Measurements from ENCODE around the gene LDHA.
"Not testable (repeated sequence)": the region's sequence is repeated elsewhere in the genome, so short reads cannot be mapped to it uniquely, and the experiment has no call there.

Gene LDHA

GRCh38 chr11:18394928-18395734, 768 bp downstream of the LDHA start:
- no peaks in the 10 kb centered on the region for H3K9me3 ChIP-seq (ENCODE audit: insufficient read depth, low read length)
- peak; percentile 2 for DNase-seq (ENCODE audit: low read depth, low spot score)
- TF ChIP-seq ZNF274 (IDR thresholded peaks at IDR 0.05; ENCODE audit: low read depth, low read length) = no peak
- TF ChIP-seq YY1 (IDR thresholded peaks at IDR 0.05; ENCODE audit: insufficient read depth, insufficient read length) = no peak
- TF ChIP-seq SUZ12 (IDR thresholded peaks at IDR 0.05; ENCODE audit: extremely low read depth, insufficient read depth, insufficient read length) = no peak
- H3K4me3 ChIP-seq (ENCODE audit: insufficient read length, low read depth) = peak overlapping the region; percentile 74
- H3K9ac ChIP-seq (ENCODE audit: insufficient read length, low read depth) = peak overlapping the region; percentile 92
- peaks cover 3% of the 10 kb centered on the region for H3K4me1 ChIP-seq (ENCODE audit: insufficient read depth, insufficient read length)
- H3K27me3 ChIP-seq (ENCODE audit: insufficient read depth, insufficient read length) = no peaks in the 10 kb centered on the region
- H3K36me3 ChIP-seq (ENCODE audit: insufficient read depth, insufficient read length, low read length) = peaks cover 47% of the 10 kb centered on the region

GRCh38 chr11:18395735-18396504, 1.6 kb downstream of the LDHA start:
- no peaks in the 10 kb centered on the region for H3K27me3 ChIP-seq (ENCODE audit: insufficient read depth, insufficient read length)

GRCh38 chr11:18397921-18398320, 3.6 kb downstream of the LDHA start:
- Histone ChIP-seq H3K4me3 (ENCODE audit: insufficient read length, low read depth) (no peak overlapping the region), H3K36me3 (ENCODE audit: insufficient read depth, insufficient read length, low read length) (peaks cover 71% of the 10 kb centered on the region), H3K4me1 (ENCODE audit: insufficient read depth, insufficient read length) (peaks cover 3% of the 10 kb centered on the region), H3K9me3 (ENCODE audit: insufficient read depth, low read length) (no peaks in the 10 kb centered on the region), H3K9ac (ENCODE audit: insufficient read length, low read depth) (no peak overlapping the region), H3K27me3 (ENCODE audit: insufficient read depth, insufficient read length) (no peaks in the 10 kb centered on the region)
- no peak for DNase-seq (ENCODE audit: low read depth, low spot score)
- no peak for TF ChIP-seq ZNF274 (IDR thresholded peaks at IDR 0.05; ENCODE audit: low read depth, low read length)
- no peak for TF ChIP-seq YY1 (IDR thresholded peaks at IDR 0.05; ENCODE audit: insufficient read depth, insufficient read length)
- TF ChIP-seq SUZ12 (IDR thresholded peaks at IDR 0.05; ENCODE audit: extremely low read depth, insufficient read depth, insufficient read length) = no peak

More at GRCh38 chr11:18395735-18396504, 1.6 kb downstream of the LDHA start:
- H3K36me3 ChIP-seq (ENCODE audit: insufficient read depth, insufficient read length, low read length) = peaks cover 55% of the 10 kb centered on the region
- DNase-seq (ENCODE audit: low read depth, low spot score) = peak; percentile 95
- H3K4me3 ChIP-seq (ENCODE audit: insufficient read length, low read depth) = peak overlapping the region; percentile 74
- H3K9ac ChIP-seq (ENCODE audit: insufficient read length, low read depth) = peak overlapping the region; percentile 92
- no peak for TF ChIP-seq SUZ12 (IDR thresholded peaks at IDR 0.05; ENCODE audit: extremely low read depth, insufficient read depth, insufficient read length)
- no peak for TF ChIP-seq YY1 (IDR thresholded peaks at IDR 0.05; ENCODE audit: insufficient read depth, insufficient read length)
- no peak for TF ChIP-seq ZNF274 (IDR thresholded peaks at IDR 0.05; ENCODE audit: low read depth, low read length)
- H3K9me3 ChIP-seq (ENCODE audit: insufficient read depth, low read length) = no peaks in the 10 kb centered on the region
- peaks cover 3% of the 10 kb centered on the region for H3K4me1 ChIP-seq (ENCODE audit: insufficient read depth, insufficient read length)

GRCh38 chr11:18401077-18401476, 6.7 kb downstream of the LDHA start:
- H3K36me3 ChIP-seq (ENCODE audit: insufficient read depth, insufficient read length, low read length) = peaks cover 92% of the 10 kb centered on the region
- not testable (repeated sequence) for H3K4me1 ChIP-seq (ENCODE audit: insufficient read depth, insufficient read length); H3K9ac ChIP-seq (ENCODE audit: insufficient read length, low read depth); H3K27me3 ChIP-seq (ENCODE audit: insufficient read depth, insufficient read length); DNase-seq (ENCODE audit: low read depth, low spot score); H3K9me3 ChIP-seq (ENCODE audit: insufficient read depth, low read length); H3K4me3 ChIP-seq (ENCODE audit: insufficient read length, low read depth)

DNA sequence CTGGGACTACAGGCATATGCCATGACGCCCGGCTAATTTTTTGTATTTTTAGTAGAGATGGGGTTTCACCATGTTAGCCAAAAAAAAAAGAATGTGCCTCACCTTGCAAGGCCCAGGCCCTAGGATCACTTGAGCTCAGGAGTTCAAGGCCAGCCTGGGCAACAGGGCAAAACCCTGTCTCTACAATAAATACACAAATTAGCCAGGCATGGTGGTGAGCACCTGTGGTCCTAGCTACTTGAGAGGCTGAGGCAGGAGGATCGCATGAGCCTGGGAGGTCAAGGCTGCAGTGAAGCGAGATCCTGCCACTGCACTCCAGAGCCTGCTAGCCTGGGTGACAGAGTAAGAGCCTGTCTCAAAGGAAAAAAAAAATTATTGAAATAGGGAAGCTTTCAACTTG, 9.7 kb downstream of the LDHA start:
- Histone ChIP-seq H3K9ac (ENCODE audit: insufficient read length, low read depth) (no peak overlapping the region), H3K4me3 (ENCODE audit: insufficient read length, low read depth) (no peak overlapping the region), H3K36me3 (ENCODE audit: insufficient read depth, insufficient read length, low read length) (peaks cover 85% of the 10 kb centered on the region), H3K9me3 (ENCODE audit: insufficient read depth, low read length) (no peaks in the 10 kb centered on the region), H3K4me1 (ENCODE audit: insufficient read depth, insufficient read length) (no peaks in the 10 kb centered on the region), H3K27me3 (ENCODE audit: insufficient read depth, insufficient read length) (no peaks in the 10 kb centered on the region)
- no peak for DNase-seq (ENCODE audit: low read depth, low spot score)
- TF ChIP-seq SUZ12 (IDR thresholded peaks at IDR 0.05; ENCODE audit: extremely low read depth, insufficient read depth, insufficient read length) (no peak), YY1 (IDR thresholded peaks at IDR 0.05; ENCODE audit: insufficient read depth, insufficient read length) (no peak), ZNF274 (IDR thresholded peaks at IDR 0.05; ENCODE audit: low read depth, low read length) (no peak)

- H3K36me3 ChIP-seq (ENCODE audit: insufficient read depth, insufficient read length, low read length) = peaks cover 56% of the 10 kb centered on the region
- not testable (repeated sequence) for H3K9me3 ChIP-seq (ENCODE audit: insufficient read depth, low read length); H3K27me3 ChIP-seq (ENCODE audit: insufficient read depth, insufficient read length); H3K4me1 ChIP-seq (ENCODE audit: insufficient read depth, insufficient read length); DNase-seq (ENCODE audit: low read depth, low spot score); H3K9ac ChIP-seq (ENCODE audit: insufficient read length, low read depth); H3K4me3 ChIP-seq (ENCODE audit: insufficient read length, low read depth)
Observed at GRCh38 chr11:18407400-18407799, 13.0 kb downstream of the LDHA start.

DNA sequence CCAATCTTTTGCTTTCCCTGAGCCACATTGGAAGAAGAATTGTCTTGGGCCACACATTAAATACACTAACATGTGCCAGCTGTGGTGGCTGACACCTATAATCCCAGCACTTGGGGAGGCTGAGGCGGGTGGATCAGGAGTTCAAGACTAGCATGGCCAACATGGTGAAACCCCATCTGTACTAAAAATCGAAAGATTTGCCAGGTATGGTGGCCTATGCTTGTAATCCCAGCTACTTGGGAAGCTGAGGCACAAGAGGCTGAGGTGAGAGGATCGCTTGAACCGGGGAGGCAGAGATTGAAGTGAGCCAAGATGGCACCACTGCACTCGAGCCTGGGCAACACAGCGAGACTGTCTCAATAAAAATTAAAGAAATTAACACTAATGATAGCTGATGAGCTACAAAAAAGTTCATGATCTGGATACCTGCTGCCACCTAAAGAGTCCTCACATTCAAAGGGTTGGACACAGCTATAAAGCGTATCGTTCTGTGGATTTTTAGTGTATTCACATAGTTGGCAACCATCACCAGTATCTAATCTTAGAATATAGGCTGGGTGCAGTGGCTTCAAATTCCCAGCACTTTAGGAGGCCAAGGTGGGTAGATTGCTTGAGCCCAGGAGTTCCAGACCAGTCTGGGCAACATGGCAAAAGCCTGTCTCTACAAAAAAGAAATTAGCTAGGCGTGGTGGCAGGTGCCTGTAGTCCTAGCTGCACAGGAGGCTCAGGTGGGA, 14.4 kb downstream of the LDHA start:
- Histone ChIP-seq H3K9ac (ENCODE audit: insufficient read length, low read depth) (no peak overlapping the region), H3K4me3 (ENCODE audit: insufficient read length, low read depth) (no peak overlapping the region), H3K9me3 (ENCODE audit: insufficient read depth, low read length) (no peaks in the 10 kb centered on the region), H3K4me1 (ENCODE audit: insufficient read depth, insufficient read length) (no peaks in the 10 kb centered on the region), H3K27me3 (ENCODE audit: insufficient read depth, insufficient read length) (no peaks in the 10 kb centered on the region), H3K36me3 (ENCODE audit: insufficient read depth, insufficient read length, low read length) (peaks cover 42% of the 10 kb centered on the region)
- no peak for TF ChIP-seq YY1 (IDR thresholded peaks at IDR 0.05; ENCODE audit: insufficient read depth, insufficient read length)
- no peak for TF ChIP-seq SUZ12 (IDR thresholded peaks at IDR 0.05; ENCODE audit: extremely low read depth, insufficient read depth, insufficient read length)
- TF ChIP-seq ZNF274 (IDR thresholded peaks at IDR 0.05; ENCODE audit: low read depth, low read length) = no peak
- no peak for DNase-seq (ENCODE audit: low read depth, low spot score)

Data from NT2/D1 (cell line).